Measurements from ENCODE around the gene SPINK6. TPM values are rescaled to one million over a fixed set of nuclear protein-coding genes. Genes with fewer than 3 reads are reported as not detected.

The SPINK6 gene
- total RNA-seq, 1 experiment from 2014 or later, result not detected

DNA sequence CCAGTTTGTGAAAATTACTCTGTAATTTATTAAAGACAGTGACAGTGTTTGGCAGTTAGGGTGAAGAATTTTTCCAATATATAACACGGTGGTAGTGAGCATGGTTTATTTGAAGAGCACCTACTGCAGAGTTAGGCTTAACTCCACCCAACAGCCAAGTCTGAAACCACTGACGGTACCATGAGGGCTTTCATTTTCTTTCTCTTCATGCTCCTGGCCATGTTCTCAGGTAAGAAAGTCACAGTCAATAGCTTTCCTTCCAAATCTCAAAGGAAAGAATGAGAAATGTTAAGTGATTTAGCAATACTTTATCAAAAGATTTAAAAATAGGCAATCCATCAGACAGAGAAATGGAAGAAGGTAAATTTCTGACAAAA lies 35.6 kb downstream of the SPINK6 start, which contains the start of gene MARCOL:
Gene MARCOL, plus strand, starts transcription at position 108 of the 377 bp plus-strand sequence. Its CDS starts 73 bp downstream, at position 181.
- Histone ChIP-seq H2AFZ (ENCODE audit: low read depth, low read length, poor library complexity, severe bottlenecking) (no peak within 1 kb of the TSS), H3K4me2 (ENCODE audit: low read length) (no peak within 1 kb of the TSS), H3K36me3 (ENCODE audit: control insufficient read depth in 1 of 2, insufficient read depth in 2 of 2, low read length in 2 of 2) (no peaks in the 10 kb centered on the region), H3K27me3 (ENCODE audit: insufficient read depth, low read length) (no peaks in the 10 kb centered on the region), H4K20me1 (ENCODE audit: insufficient read depth) (no peaks in the 10 kb centered on the region), H3K9me2 (ENCODE audit: insufficient read depth) (no peaks in the 10 kb centered on the region), H3K79me2 (ENCODE audit: insufficient read depth, low read length) (no peaks in the 10 kb centered on the region), H3K4me3 (replicated peaks in 1 of 2; ENCODE audit: low read depth in 1 of 2, low read length in 2 of 2) (no peak within 1 kb of the TSS), H3K4me1 (ENCODE audit: control insufficient read depth in 1 of 2, insufficient read depth in 2 of 2, low read length in 2 of 2) (no peaks in the 10 kb centered on the region), H3K27ac (ENCODE audit: low read depth, low read length) (no peak within 1 kb of the TSS), H3K9me3 (ENCODE audit: control insufficient read depth in 1 of 2, insufficient read depth in 1 of 2, low read depth in 1 of 2, low read length in 2 of 2) (no peaks in the 10 kb centered on the region), H3K9ac (ENCODE audit: low read length) (no peak within 1 kb of the TSS)
- POLR2A ChIA-PET, result no interaction called here
- CTCF ChIA-PET, result no interaction called here
- BruUV-seq (replicated peaks), result no TSS peak
- ATAC-seq (no peak), DNase-seq (ENCODE audit: low read depth, low spot score) (no peak)
- intact Hi-C loops (cut with micrococcal nuclease), result no loop called here
- RAD21 ChIA-PET (ENCODE audit: low non-redundant PET in 1 of 2, low total read pairs in 2 of 2, uncharacterized antibody in 2 of 2, unreplicated experiment in 2 of 2), result no interaction called here
- TF ChIP-seq EGR1 (IDR thresholded peaks at IDR 0.05; ENCODE audit: low read depth) (no peak), SIN3A (IDR thresholded peaks at IDR 0.05; ENCODE audit: low read depth) (no peak), EZH2 (IDR thresholded peaks at IDR 0.05) (no peak)
- TF ChIP-seq, protein P1, sequence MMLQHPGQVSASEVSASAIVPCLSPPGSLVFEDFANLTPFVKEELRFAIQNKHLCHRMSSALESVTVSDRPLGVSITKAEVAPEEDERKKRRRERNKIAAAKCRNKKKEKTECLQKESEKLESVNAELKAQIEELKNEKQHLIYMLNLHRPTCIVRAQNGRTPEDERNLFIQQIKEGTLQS (IDR thresholded peaks at IDR 0.05), result no peak

DNA sequence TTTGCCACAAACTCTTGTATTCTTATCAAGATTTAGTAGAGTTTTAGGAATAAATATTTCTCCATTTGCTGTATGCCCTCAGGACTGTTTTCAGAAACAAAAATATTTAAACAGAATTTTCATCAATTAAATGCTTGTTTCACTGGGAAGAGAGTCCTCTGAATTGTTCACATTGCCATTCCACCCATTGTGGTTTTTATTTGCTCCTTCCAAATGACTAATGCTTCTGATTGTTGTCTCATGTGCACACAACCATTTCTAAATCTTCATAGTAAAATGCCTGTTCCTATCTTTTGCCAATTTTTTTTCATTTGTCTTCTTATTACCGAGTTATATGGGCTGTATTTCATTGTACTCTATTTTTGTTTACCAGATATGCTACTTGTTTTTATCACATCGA lies 46.1 kb downstream of the SPINK6 start:
- POLR2A ChIA-PET, result no interaction called here

More for the DNA sequence above, 46.1 kb downstream of the SPINK6 start:
- Histone ChIP-seq H3K27me3 (ENCODE audit: insufficient read depth, low read length) (no peaks in the 10 kb centered on the region), H3K79me2 (ENCODE audit: insufficient read depth, low read length) (no peaks in the 10 kb centered on the region), H3K4me3 (replicated peaks in 1 of 2; ENCODE audit: low read depth in 1 of 2, low read length in 2 of 2) (no peak overlapping the region), H3K9ac (ENCODE audit: low read length) (no peak overlapping the region), H4K20me1 (ENCODE audit: insufficient read depth) (no peaks in the 10 kb centered on the region), H3K4me1 (ENCODE audit: control insufficient read depth in 1 of 2, insufficient read depth in 2 of 2, low read length in 2 of 2) (no peaks in the 10 kb centered on the region), H3K9me3 (ENCODE audit: control insufficient read depth in 1 of 2, insufficient read depth in 1 of 2, low read depth in 1 of 2, low read length in 2 of 2) (no peaks in the 10 kb centered on the region), H2AFZ (ENCODE audit: low read depth, low read length, poor library complexity, severe bottlenecking) (no peak overlapping the region), H3K36me3 (ENCODE audit: control insufficient read depth in 1 of 2, insufficient read depth in 2 of 2, low read length in 2 of 2) (no peaks in the 10 kb centered on the region), H3K9me2 (ENCODE audit: insufficient read depth) (no peaks in the 10 kb centered on the region), H3K27ac (ENCODE audit: low read depth, low read length) (no peak overlapping the region), H3K4me2 (ENCODE audit: low read length) (no peak overlapping the region)
- ChIA-PET CTCF (no interaction called here), RAD21 (ENCODE audit: low non-redundant PET in 1 of 2, low total read pairs in 2 of 2, uncharacterized antibody in 2 of 2, unreplicated experiment in 2 of 2) (no interaction called here)
- DNase-seq (ENCODE audit: low read depth, low spot score), result no peak
- no peak for ATAC-seq
- TF ChIP-seq MAX (IDR thresholded peaks at IDR 0.05) (no peak), JUND (IDR thresholded peaks at IDR 0.05) (no peak), EZH2phosphoT487 (IDR thresholded peaks at IDR 0.05; ENCODE audit: borderline replicate concordance) (no peak), POLR2A (IDR thresholded peaks at IDR 0.05; ENCODE audit: borderline replicate concordance, extremely low read depth, insufficient read depth, insufficient read length) (no peak), FOSL1 (IDR thresholded peaks at IDR 0.05; ENCODE audit: low read depth) (no peak), POLR2AphosphoS5 (IDR thresholded peaks at IDR 0.05; ENCODE audit: low read depth, low read length) (no peak), ZNF274 (IDR thresholded peaks at IDR 0.05; ENCODE audit: low read depth, low read length) (no peak), RAD21 (IDR thresholded peaks at IDR 0.05; ENCODE audit: low read depth) (no peak), EZH2 (IDR thresholded peaks at IDR 0.05) (no peak), SIN3A (IDR thresholded peaks at IDR 0.05; ENCODE audit: low read depth) (no peak), EGR1 (IDR thresholded peaks at IDR 0.05; ENCODE audit: low read depth) (no peak), CEBPB (IDR thresholded peaks at IDR 0.05; ENCODE audit: low read depth) (no peak), TCF7L2 (IDR thresholded peaks at IDR 0.05; ENCODE audit: borderline replicate concordance, extremely low read depth, insufficient read depth, insufficient read length) (no peak)
- TF ChIP-seq, protein P2, sequence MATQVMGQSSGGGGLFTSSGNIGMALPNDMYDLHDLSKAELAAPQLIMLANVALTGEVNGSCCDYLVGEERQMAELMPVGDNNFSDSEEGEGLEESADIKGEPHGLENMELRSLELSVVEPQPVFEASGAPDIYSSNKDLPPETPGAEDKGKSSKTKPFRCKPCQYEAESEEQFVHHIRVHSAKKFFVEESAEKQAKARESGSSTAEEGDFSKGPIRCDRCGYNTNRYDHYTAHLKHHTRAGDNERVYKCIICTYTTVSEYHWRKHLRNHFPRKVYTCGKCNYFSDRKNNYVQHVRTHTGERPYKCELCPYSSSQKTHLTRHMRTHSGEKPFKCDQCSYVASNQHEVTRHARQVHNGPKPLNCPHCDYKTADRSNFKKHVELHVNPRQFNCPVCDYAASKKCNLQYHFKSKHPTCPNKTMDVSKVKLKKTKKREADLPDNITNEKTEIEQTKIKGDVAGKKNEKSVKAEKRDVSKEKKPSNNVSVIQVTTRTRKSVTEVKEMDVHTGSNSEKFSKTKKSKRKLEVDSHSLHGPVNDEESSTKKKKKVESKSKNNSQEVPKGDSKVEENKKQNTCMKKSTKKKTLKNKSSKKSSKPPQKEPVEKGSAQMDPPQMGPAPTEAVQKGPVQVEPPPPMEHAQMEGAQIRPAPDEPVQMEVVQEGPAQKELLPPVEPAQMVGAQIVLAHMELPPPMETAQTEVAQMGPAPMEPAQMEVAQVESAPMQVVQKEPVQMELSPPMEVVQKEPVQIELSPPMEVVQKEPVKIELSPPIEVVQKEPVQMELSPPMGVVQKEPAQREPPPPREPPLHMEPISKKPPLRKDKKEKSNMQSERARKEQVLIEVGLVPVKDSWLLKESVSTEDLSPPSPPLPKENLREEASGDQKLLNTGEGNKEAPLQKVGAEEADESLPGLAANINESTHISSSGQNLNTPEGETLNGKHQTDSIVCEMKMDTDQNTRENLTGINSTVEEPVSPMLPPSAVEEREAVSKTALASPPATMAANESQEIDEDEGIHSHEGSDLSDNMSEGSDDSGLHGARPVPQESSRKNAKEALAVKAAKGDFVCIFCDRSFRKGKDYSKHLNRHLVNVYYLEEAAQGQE (IDR thresholded peaks at IDR 0.05; ENCODE audit: low read depth), result no peak
- TF ChIP-seq, protein P3, sequence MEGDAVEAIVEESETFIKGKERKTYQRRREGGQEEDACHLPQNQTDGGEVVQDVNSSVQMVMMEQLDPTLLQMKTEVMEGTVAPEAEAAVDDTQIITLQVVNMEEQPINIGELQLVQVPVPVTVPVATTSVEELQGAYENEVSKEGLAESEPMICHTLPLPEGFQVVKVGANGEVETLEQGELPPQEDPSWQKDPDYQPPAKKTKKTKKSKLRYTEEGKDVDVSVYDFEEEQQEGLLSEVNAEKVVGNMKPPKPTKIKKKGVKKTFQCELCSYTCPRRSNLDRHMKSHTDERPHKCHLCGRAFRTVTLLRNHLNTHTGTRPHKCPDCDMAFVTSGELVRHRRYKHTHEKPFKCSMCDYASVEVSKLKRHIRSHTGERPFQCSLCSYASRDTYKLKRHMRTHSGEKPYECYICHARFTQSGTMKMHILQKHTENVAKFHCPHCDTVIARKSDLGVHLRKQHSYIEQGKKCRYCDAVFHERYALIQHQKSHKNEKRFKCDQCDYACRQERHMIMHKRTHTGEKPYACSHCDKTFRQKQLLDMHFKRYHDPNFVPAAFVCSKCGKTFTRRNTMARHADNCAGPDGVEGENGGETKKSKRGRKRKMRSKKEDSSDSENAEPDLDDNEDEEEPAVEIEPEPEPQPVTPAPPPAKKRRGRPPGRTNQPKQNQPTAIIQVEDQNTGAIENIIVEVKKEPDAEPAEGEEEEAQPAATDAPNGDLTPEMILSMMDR (IDR thresholded peaks at IDR 0.05 in 2 of 3, conservative IDR thresholded peaks at IDR 0.05 in 1 of 3; ENCODE audit: borderline replicate concordance in 1 of 3, insufficient read depth in 1 of 3, low read depth in 2 of 3, low read length in 2 of 3), result no peak
- intact Hi-C loops (cut with micrococcal nuclease), result no loop called here
- BruUV-seq (replicated peaks), result no TSS peak
